ENCODE measurements around the gene PACSIN1.

DNA sequence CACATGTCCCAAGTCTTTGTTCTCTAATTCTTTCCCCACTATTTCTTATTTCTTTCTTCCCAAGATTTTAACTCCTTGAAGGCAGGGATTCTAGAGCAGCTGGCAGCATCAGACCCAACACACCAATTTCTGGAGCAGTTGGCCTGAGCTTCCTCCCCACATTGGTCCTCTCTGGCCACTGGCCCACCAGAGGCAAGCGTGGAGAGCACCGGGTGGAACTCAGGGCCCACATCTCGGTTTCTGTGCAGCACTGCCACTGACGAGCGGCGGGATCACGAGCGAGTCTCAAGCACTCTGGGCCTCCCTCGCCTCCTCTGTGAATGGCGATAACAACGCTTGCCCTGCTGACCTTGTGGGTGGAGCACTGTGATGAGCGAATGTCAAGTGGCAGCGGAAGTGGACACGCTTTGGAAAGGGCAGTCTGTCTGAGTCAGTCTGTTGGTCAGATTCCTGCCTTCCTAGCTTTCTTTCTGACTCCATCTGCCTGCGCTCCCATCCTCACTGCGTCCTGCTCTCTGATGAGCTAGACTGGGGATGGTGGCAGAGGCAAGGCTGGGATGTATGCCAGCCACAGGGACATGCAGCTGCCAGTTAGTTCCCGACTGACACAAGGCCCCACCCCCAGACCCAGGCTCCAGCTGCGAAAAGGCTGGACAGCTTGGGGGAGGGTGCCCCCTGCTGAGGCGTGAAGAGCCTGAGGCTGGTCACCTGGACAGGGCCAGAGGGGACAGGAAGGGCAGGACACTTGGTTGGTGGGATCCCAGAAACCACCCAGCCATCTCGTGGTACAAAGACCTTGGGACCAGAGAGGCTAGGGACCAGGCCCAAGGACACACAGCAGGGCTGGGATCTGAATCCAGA lies 94.7 kb downstream of the PACSIN1 start:
- TF ChIP-seq, protein P1, sequence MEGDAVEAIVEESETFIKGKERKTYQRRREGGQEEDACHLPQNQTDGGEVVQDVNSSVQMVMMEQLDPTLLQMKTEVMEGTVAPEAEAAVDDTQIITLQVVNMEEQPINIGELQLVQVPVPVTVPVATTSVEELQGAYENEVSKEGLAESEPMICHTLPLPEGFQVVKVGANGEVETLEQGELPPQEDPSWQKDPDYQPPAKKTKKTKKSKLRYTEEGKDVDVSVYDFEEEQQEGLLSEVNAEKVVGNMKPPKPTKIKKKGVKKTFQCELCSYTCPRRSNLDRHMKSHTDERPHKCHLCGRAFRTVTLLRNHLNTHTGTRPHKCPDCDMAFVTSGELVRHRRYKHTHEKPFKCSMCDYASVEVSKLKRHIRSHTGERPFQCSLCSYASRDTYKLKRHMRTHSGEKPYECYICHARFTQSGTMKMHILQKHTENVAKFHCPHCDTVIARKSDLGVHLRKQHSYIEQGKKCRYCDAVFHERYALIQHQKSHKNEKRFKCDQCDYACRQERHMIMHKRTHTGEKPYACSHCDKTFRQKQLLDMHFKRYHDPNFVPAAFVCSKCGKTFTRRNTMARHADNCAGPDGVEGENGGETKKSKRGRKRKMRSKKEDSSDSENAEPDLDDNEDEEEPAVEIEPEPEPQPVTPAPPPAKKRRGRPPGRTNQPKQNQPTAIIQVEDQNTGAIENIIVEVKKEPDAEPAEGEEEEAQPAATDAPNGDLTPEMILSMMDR (IDR thresholded peaks at IDR 0.05), result no peak
- no peak for TF ChIP-seq POLR2A (IDR thresholded peaks at IDR 0.05)
